Uterus (tissue), 2 donors: Measurements from ENCODE around the gene MGRN1.

Experiments
- POLR2A ChIP-seq, 2 donors: fragments of 450-650 bp; IDR thresholded peaks; one replicate each; pipeline ENCODE4 v1.6.1; 2016; ENCODE audit warnings: antibody characterized with exemption in 2 of 2, mild to moderate bottlenecking in 1 of 2, moderate library complexity in 1 of 2
- TF ChIP-seq, protein P1 (sequence below), 4 experiments: fragments of 200-600 bp in 2 of 4; fragments of 450-650 bp in 2 of 4; sonication (generic) in 2 of 4; IDR thresholded peaks; one replicate each; pipeline ENCODE4 v1.5.1; 2016 to 2019; ENCODE audit warnings: antibody characterized with exemption in 4 of 4, mild to moderate bottlenecking in 2 of 4, moderate library complexity in 1 of 4

DNA sequence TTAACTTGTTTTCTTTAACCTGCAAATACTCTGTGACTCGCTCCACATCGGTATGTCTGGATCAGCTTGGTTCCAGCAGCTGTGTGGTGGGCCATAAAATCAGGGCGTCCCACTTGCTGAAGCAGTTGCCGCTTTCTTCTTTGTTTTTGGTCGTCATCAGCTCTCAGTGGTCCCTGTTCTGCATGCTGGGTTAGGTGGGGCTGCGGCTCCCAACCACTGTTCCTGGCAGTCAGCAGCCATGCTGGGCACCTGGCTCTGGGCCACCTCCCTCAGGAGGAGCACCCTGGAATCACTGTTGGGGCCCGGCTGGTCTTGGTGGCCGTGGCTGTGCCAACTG, 23.0 kb downstream of the MGRN1 start:
- TF ChIP-seq, protein P1, sequence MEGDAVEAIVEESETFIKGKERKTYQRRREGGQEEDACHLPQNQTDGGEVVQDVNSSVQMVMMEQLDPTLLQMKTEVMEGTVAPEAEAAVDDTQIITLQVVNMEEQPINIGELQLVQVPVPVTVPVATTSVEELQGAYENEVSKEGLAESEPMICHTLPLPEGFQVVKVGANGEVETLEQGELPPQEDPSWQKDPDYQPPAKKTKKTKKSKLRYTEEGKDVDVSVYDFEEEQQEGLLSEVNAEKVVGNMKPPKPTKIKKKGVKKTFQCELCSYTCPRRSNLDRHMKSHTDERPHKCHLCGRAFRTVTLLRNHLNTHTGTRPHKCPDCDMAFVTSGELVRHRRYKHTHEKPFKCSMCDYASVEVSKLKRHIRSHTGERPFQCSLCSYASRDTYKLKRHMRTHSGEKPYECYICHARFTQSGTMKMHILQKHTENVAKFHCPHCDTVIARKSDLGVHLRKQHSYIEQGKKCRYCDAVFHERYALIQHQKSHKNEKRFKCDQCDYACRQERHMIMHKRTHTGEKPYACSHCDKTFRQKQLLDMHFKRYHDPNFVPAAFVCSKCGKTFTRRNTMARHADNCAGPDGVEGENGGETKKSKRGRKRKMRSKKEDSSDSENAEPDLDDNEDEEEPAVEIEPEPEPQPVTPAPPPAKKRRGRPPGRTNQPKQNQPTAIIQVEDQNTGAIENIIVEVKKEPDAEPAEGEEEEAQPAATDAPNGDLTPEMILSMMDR (IDR thresholded peaks at IDR 0.05), result no peak
- TF ChIP-seq POLR2A (IDR thresholded peaks at IDR 0.05), result no peak
